Activated T-cell treated with anti-CD3 and anti-CD28 coated beads, Interleukin-2, amount 50 U/mL, for 72 hours (primary cell): ENCODE data around the gene CCDC122. TPM values are rescaled to one million over a fixed set of nuclear protein-coding genes. Genes with fewer than 3 reads are reported as not detected.

Experiments used
- ATAC-seq, 2 donors: fragments of 150-1000 bp; cut with Tn5 transposase; replicated peaks in 1 of 2; 2 replicates each; pipeline ENCODE4 v1.10.0; 2021; ENCODE audit warnings: moderate library complexity in 2 of 2, mild to moderate bottlenecking in 1 of 2
- DNase-seq, 2 donors: peaks; one replicate each; pipeline ENCODE4 v3.0.0; 2021 to 2022; ENCODE audit warnings: mixed read lengths in 1 of 2
- H3K27ac Mint-ChIP-seq: one replicate; pipeline ENCODE4 v1.8.0; 2022; ENCODE audit warnings: mild to moderate bottlenecking, moderate library complexity, mixed read lengths
- H3K27me3 Mint-ChIP-seq: one replicate; pipeline ENCODE4 v1.8.0; 2022; ENCODE audit warnings: low read depth, mixed read lengths
- H3K36me3 Mint-ChIP-seq, 2 donors: one replicate each; pipeline ENCODE4 v1.8.0; 2022; ENCODE audit warnings: mixed read lengths in 2 of 2, mild to moderate bottlenecking in 1 of 2; ENCODE audit not compliant: insufficient read depth in 2 of 2
- H3K4me1 Mint-ChIP-seq: one replicate; pipeline ENCODE4 v1.8.0; 2022; ENCODE audit warnings: low read depth, mixed read lengths
- H3K4me3 Mint-ChIP-seq, 2 donors: one replicate each; pipeline ENCODE4 v1.8.0; 2022; ENCODE audit warnings: mild to moderate bottlenecking in 2 of 2, mixed read lengths in 2 of 2, moderate library complexity in 2 of 2
- H3K9me3 Mint-ChIP-seq, 2 donors: one replicate each; pipeline ENCODE4 v1.8.0; 2022; ENCODE audit warnings: mixed read lengths in 2 of 2
- total RNA-seq, 2 donors: library from RNA; stranded (reverse); gene quantifications; one replicate each; pipeline ENCODE4 v1.2.3, GENCODE V29; 2022

Gene CCDC122
- total RNA-seq, 2 donors from 2014 or later: 2.5 to 2.8 TPM

DNA sequence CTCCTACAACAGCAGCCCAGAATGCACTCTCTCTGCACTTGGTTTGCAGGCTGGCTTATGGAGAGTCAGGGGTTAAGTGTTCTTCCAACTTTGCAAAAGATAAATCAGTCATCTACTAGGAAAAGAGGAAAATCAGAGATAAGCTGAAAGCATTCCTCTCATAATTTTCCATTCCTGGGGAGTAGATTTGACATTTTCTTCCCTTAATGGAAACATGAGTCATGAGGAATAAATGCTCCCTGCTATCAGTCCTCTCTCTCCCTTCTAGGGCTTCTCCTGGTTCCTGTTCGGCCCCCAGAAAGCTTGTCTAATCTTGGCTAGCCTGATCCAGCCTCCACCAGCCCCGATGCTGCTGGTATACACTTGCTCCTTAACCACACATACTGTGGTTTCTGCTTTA is 64.3 kb downstream of the CCDC122 start:
- Mint-ChIP-seq H3K27me3 (peaks cover 29% of the 10 kb centered on the region), H3K36me3 (no peaks in the 10 kb centered on the region), H3K9me3 (peaks cover 0 to 1% of the 10 kb centered on the region in 2 donors), H3K4me1 (no peaks in the 10 kb centered on the region), H3K4me3 (no peak overlapping the region), H3K27ac (no peak overlapping the region)
- DNase-seq: no peak
- no peak for ATAC-seq

DNA sequence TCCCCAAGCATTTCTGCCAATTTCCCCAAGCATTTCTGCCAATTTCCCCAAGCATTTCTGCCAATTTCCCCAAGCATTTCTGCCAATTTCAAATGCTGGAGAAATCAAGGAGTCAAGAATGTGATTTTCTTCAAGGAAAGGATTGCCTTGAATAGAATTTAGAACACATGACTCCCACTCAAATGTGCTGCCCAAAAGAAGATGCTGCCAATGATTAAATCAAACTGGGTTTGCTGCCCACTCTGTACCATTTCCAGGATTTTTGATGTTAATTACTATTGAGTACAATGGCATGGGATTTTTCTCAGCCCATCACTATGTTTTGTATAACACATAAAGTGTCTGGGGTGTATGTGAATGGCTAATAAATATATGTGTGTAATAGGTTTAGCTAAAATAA is 70.9 kb downstream of the CCDC122 start:
- Mint-ChIP-seq H3K27me3 (peaks cover 11% of the 10 kb centered on the region), H3K27ac (no peak overlapping the region), H3K9me3 (no peaks in the 10 kb centered on the region), H3K4me3 (no peak overlapping the region), H3K36me3 (no peaks in the 10 kb centered on the region), H3K4me1 (peaks cover 13% of the 10 kb centered on the region)
- no peak for DNase-seq
- no peak for ATAC-seq

- H3K27me3 Mint-ChIP-seq: peaks cover 14% of the 10 kb centered on the region
- H3K27ac Mint-ChIP-seq: no peak overlapping the region
- DNase-seq (no peak), ATAC-seq (no peak)
- H3K4me1 Mint-ChIP-seq: peaks cover 19% of the 10 kb centered on the region
- H3K4me3 Mint-ChIP-seq: no peak overlapping the region
- no peaks in the 10 kb centered on the region for H3K9me3 Mint-ChIP-seq
- no peaks in the 10 kb centered on the region for H3K36me3 Mint-ChIP-seq
Observed at GRCh38 chr13:43805681-43806128, 73.8 kb downstream of the CCDC122 start.

DNA sequence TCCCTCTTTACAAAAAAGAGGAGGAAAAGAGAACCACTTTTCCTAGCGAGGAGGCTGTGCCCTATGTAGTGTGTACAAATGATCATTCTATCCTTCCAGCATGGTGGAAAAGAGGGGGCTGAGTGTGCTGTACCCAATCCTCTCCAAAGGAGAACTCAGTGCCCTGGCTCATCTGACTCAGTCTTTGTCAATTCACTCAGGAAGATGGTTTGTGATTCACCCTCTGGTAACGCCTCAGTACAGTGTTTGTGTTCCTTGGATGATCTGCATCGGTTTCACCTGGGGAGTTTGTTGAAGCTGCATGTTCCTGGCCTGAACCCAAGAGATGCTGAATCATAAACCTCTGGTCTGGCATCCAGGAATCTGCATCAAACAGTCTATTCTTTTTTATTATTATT is 74.5 kb downstream of the CCDC122 start:
- ATAC-seq (peak; percentile 92 to 94), DNase-seq (peak; percentile 60 to 62)
- Mint-ChIP-seq H3K4me1 (peaks cover 23% of the 10 kb centered on the region), H3K27ac (no peak overlapping the region), H3K4me3 (peak overlapping the region in 1 of 2 donors; percentile 49), H3K9me3 (no peaks in the 10 kb centered on the region), H3K27me3 (peaks cover 14% of the 10 kb centered on the region), H3K36me3 (no peaks in the 10 kb centered on the region)

- H3K9me3 Mint-ChIP-seq: no peaks in the 10 kb centered on the region
- H3K4me3 Mint-ChIP-seq: peak overlapping the region in 1 of 2 donors; percentile 49
- H3K36me3 Mint-ChIP-seq: no peaks in the 10 kb centered on the region
- no peak overlapping the region for H3K27ac Mint-ChIP-seq
- DNase-seq (peak in 1 of 2 donors; percentile 40), ATAC-seq (peak in 1 of 2 donors; percentile 19)
- H3K27me3 Mint-ChIP-seq: peaks cover 17% of the 10 kb centered on the region
- peaks cover 27% of the 10 kb centered on the region for H3K4me1 Mint-ChIP-seq
Observed at GRCh38 chr13:43804461-43805070, 75.0 kb downstream of the CCDC122 start.

- DNase-seq: no peak
- peaks cover 47% of the 10 kb centered on the region for H3K4me1 Mint-ChIP-seq
- no peaks in the 10 kb centered on the region for H3K36me3 Mint-ChIP-seq
- H3K27ac Mint-ChIP-seq: no peak overlapping the region
- no peak overlapping the region for H3K4me3 Mint-ChIP-seq
- peaks cover 30% of the 10 kb centered on the region for H3K27me3 Mint-ChIP-seq
- no peaks in the 10 kb centered on the region for H3K9me3 Mint-ChIP-seq
- no peak for ATAC-seq
Observed at GRCh38 chr13:43802511-43802910, 77.0 kb downstream of the CCDC122 start.

- H3K4me1 Mint-ChIP-seq: peaks cover 63% of the 10 kb centered on the region
- peak; percentile 25 to 30 for ATAC-seq
- no peaks in the 10 kb centered on the region for H3K9me3 Mint-ChIP-seq
- H3K27me3 Mint-ChIP-seq: peaks cover 41% of the 10 kb centered on the region
- H3K36me3 Mint-ChIP-seq: no peaks in the 10 kb centered on the region
- DNase-seq: no peak
- H3K27ac Mint-ChIP-seq: no peak overlapping the region
- no peak overlapping the region for H3K4me3 Mint-ChIP-seq
Observed at GRCh38 chr13:43800828-43801227, 78.7 kb downstream of the CCDC122 start.

GRCh38 chr13:43799191-43799590 is 80.3 kb downstream of the CCDC122 start:
- Mint-ChIP-seq H3K36me3 (no peaks in the 10 kb centered on the region), H3K9me3 (no peaks in the 10 kb centered on the region), H3K27me3 (peaks cover 57% of the 10 kb centered on the region), H3K4me1 (peaks cover 59% of the 10 kb centered on the region), H3K4me3 (peak overlapping the region in 1 of 2 donors; percentile 4), H3K27ac (peak overlapping the region; percentile 81)
- ATAC-seq (peak; percentile 30 to 43), DNase-seq (peak; percentile 14 to 23)

- DNase-seq (no peak), ATAC-seq (no peak)
- peaks cover 56% of the 10 kb centered on the region for H3K27me3 Mint-ChIP-seq
- no peaks in the 10 kb centered on the region for H3K36me3 Mint-ChIP-seq
- H3K27ac Mint-ChIP-seq: no peak overlapping the region
- no peak overlapping the region for H3K4me3 Mint-ChIP-seq
- H3K9me3 Mint-ChIP-seq: no peaks in the 10 kb centered on the region
- peaks cover 59% of the 10 kb centered on the region for H3K4me1 Mint-ChIP-seq
Observed at GRCh38 chr13:43797869-43798268, 81.7 kb downstream of the CCDC122 start.

- DNase-seq (no peak), ATAC-seq (peak; percentile 69 to 71)
- no peaks in the 10 kb centered on the region for H3K9me3 Mint-ChIP-seq
- peak overlapping the region; percentile 50 to 88 for H3K4me3 Mint-ChIP-seq
- peak overlapping the region; percentile 95 for H3K27ac Mint-ChIP-seq
- H3K36me3 Mint-ChIP-seq: no peaks in the 10 kb centered on the region
- peaks cover 62% of the 10 kb centered on the region for H3K27me3 Mint-ChIP-seq
- H3K4me1 Mint-ChIP-seq: peaks cover 59% of the 10 kb centered on the region
Observed at GRCh38 chr13:43797159-43797558, 82.4 kb downstream of the CCDC122 start.

- peaks cover 43% of the 10 kb centered on the region for H3K4me1 Mint-ChIP-seq
- no peak overlapping the region for H3K27ac Mint-ChIP-seq
- H3K4me3 Mint-ChIP-seq: no peak overlapping the region
- DNase-seq: no peak
- peaks cover 72% of the 10 kb centered on the region for H3K27me3 Mint-ChIP-seq
- no peaks in the 10 kb centered on the region for H3K36me3 Mint-ChIP-seq
- ATAC-seq: no peak
- no peaks in the 10 kb centered on the region for H3K9me3 Mint-ChIP-seq
Observed at GRCh38 chr13:43794416-43794815, 85.1 kb downstream of the CCDC122 start.

DNA sequence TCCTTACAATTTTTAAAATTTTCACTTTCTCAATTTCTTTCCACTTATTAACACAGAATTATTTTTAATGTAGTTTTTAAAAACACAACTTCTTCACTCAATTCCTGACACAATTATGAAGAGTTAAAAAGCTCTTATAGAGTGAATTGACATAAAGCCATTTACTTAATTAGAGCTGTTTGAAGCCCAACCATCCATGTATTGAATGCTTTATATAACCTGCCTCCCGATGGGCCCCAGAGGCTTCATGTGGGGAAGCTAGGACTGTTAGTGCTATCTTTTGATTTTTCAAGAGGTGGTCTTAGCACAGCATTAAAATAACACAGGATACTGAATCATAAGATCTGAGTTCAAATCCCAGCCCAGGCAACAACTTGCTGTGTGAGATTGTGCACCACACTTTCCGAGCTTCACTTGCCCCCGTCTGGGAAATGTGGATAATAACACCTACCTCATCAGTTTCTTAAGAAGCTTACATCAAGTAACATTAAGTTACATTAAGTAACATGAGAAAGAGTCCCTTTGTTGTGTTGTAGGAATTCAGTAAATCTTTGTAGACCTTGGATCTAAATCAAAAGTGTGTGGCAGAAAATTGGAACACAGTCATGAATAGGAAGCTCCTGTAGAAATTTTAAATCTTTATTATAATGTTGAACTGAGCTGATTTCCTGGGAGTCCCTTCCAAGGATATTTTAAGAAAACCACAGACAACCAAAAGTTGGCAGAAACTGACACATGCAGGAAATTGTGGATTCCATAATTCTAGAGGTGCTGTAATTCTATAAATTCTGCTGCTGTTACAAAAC is 87.3 kb downstream of the CCDC122 start:
- no peaks in the 10 kb centered on the region for H3K9me3 Mint-ChIP-seq
- no peak overlapping the region for H3K27ac Mint-ChIP-seq
- H3K36me3 Mint-ChIP-seq: no peaks in the 10 kb centered on the region
- peaks cover 69% of the 10 kb centered on the region for H3K27me3 Mint-ChIP-seq
- ATAC-seq (no peak), DNase-seq (no peak)
- H3K4me3 Mint-ChIP-seq: no peak overlapping the region
- H3K4me1 Mint-ChIP-seq: peaks cover 22% of the 10 kb centered on the region

DNA sequence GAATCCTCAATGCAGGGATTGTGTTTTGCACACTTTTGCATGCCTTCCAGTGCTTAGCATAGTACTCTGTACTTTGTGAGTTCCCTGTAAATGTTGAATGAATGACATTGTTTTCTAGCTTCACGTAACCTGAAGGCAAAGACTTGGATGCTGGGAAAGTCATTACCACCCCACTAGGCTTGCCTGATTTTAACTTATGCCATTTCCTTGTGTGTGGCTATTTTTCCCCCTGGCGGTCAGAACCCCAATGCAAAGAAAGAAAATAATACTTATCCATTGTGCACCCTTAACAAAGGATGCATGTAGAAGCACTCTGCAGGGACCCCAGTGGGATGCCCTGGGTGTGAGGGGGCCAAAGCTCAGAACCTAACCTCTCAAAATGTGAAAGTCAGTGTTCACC is 91.5 kb downstream of the CCDC122 start:
- H3K4me3 Mint-ChIP-seq: peak overlapping the region; percentile 89 to 95
- H3K4me1 Mint-ChIP-seq: peaks cover 4% of the 10 kb centered on the region
- ATAC-seq: no peak
- H3K36me3 Mint-ChIP-seq: peaks cover 0 to 1% of the 10 kb centered on the region in 2 donors
- peaks cover 63% of the 10 kb centered on the region for H3K27me3 Mint-ChIP-seq
- H3K9me3 Mint-ChIP-seq: no peaks in the 10 kb centered on the region
- DNase-seq: no peak
- H3K27ac Mint-ChIP-seq: no peak overlapping the region
